PC-9 (cell line): ENCODE data around the gene MRPL55.

Experiments
- CTCF ChIP-seq: fragments of 200-600 bp; sonication (generic); conservative IDR thresholded peaks from 2 replicates; pipeline ENCODE4 v1.6.1; 2017; ENCODE audit warnings: mixed run types, antibody characterized with exemption, mild to moderate bottlenecking, moderate library complexity
- EZH2 ChIP-seq: fragments of 200-600 bp; sonication (generic); IDR thresholded peaks from 2 replicates; pipeline ENCODE4 v1.8.0; 2017; ENCODE audit warnings: antibody characterized with exemption, low read depth

- TF ChIP-seq CTCF (no peak), EZH2 (no peak)
These were observed 27.8 kb upstream of the MRPL55 start for GRCh38 chr1:228136901-228137300.
